ENCODE data around the gene ZNF33A. TPM values are rescaled to one million over a fixed set of nuclear protein-coding genes. Genes with fewer than 3 reads are reported as not detected.

Gene ZNF33A
- total and polyA plus RNA-seq, 2 of the 4 experiments (the other 2 are of a cell fraction) = 5.6 to 14.3 TPM

DNA sequence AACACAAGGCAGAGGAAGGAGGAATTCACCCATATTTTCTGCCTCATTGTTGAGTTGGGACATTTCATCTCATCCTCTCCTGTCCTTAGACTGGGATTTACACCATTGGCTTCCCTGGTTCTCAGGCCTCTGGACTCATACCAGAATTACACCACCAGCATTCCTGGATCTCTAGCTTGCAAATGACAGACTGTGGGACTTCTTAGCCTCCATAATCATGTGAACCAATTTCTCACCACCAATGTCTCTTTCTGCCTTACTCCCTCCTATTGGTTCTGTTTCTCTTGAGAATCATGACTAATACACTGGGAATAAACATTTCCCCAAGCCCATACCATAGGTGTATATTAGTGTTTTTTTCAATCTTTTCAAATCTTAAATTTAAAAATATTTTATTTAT, 2.9 kb upstream of the ZNF33A start:
- TF ChIP-seq RFX5 (IDR thresholded peaks at IDR 0.05; ENCODE audit: low read depth, low read length) (no peak), MAZ (IDR thresholded peaks at IDR 0.05; ENCODE audit: borderline replicate concordance, low read depth, low read length) (no peak), CEBPB (IDR thresholded peaks at IDR 0.05; ENCODE audit: low read depth, low read length) (no peak), BHLHE40 (IDR thresholded peaks at IDR 0.05; ENCODE audit: low read depth, low read length) (no peak), MAFK (IDR thresholded peaks at IDR 0.05; ENCODE audit: low read depth, low read length) (no peak), CHD1 (IDR thresholded peaks at IDR 0.05; ENCODE audit: low read depth, low read length) (no peak), SMC3 (IDR thresholded peaks at IDR 0.05; ENCODE audit: low read depth, low read length) (no peak), RAD21 (IDR thresholded peaks at IDR 0.05; ENCODE audit: low read length) (no peak), RCOR1 (IDR thresholded peaks at IDR 0.05; ENCODE audit: insufficient replicate concordance, low read length) (no peak)
- TF ChIP-seq, protein P1, sequence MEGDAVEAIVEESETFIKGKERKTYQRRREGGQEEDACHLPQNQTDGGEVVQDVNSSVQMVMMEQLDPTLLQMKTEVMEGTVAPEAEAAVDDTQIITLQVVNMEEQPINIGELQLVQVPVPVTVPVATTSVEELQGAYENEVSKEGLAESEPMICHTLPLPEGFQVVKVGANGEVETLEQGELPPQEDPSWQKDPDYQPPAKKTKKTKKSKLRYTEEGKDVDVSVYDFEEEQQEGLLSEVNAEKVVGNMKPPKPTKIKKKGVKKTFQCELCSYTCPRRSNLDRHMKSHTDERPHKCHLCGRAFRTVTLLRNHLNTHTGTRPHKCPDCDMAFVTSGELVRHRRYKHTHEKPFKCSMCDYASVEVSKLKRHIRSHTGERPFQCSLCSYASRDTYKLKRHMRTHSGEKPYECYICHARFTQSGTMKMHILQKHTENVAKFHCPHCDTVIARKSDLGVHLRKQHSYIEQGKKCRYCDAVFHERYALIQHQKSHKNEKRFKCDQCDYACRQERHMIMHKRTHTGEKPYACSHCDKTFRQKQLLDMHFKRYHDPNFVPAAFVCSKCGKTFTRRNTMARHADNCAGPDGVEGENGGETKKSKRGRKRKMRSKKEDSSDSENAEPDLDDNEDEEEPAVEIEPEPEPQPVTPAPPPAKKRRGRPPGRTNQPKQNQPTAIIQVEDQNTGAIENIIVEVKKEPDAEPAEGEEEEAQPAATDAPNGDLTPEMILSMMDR (conservative IDR thresholded peaks at IDR 0.05; ENCODE audit: low read depth, low read length) = no peak
- H2BK120ac ChIP-seq (ENCODE audit: low read depth, low read length) = no peak overlapping the region
- no peak overlapping the region for H2BK20ac ChIP-seq (ENCODE audit: low read depth, low read length)
- H3K9me1 ChIP-seq (ENCODE audit: insufficient read depth, low read length) = no peaks in the 10 kb centered on the region
- in situ Hi-C loops (cut with MboI; ENCODE audit: low sequenced_read_pairs) (no loop called here), dilution Hi-C loops (cut with HindIII; ENCODE audit: low sequenced_read_pairs, unreplicated experiment) (no loop called here), intact Hi-C loops (cut with micrococcal nuclease) (no loop called here)
- CTCF ChIA-PET = no interaction called here
- DNase-seq = no peak
- no peaks in the 10 kb centered on the region for H3K9me3 ChIP-seq (ENCODE audit: control insufficient read depth, insufficient read depth, low read length)
- no peak overlapping the region for H2AK5ac ChIP-seq (ENCODE audit: low read depth, low read length)
- no peak overlapping the region for H3K4ac ChIP-seq (ENCODE audit: low read depth, low read length)
- H3K9ac ChIP-seq (ENCODE audit: low read depth, low read length) = no peak overlapping the region
- H4K91ac ChIP-seq (ENCODE audit: insufficient read depth, low read depth, low read length) = no peak overlapping the region
- no peak overlapping the region for H3K14ac ChIP-seq (replicated peaks; ENCODE audit: low read depth, low read length)
- H3K23ac ChIP-seq (ENCODE audit: low read depth, low read length) = no peak overlapping the region
- no peak overlapping the region for H4K5ac ChIP-seq (ENCODE audit: low read depth, low read length)
- no TSS peak for BruUV-seq (replicated peaks)
- H3K4me2 ChIP-seq (ENCODE audit: low read depth, low read length) = no peak overlapping the region
- no peaks in the 10 kb centered on the region for H3K36me3 ChIP-seq (ENCODE audit: control insufficient read depth, insufficient read depth, low read length)
- H2AFZ ChIP-seq (replicated peaks; ENCODE audit: low read length, poor library complexity) = no peak overlapping the region
- H4K20me1 ChIP-seq (ENCODE audit: insufficient read depth, low read length) = no peaks in the 10 kb centered on the region
- no peaks in the 10 kb centered on the region for H3K27me3 ChIP-seq (ENCODE audit: control insufficient read depth, insufficient read depth, low read length)
- no peak overlapping the region for H2AK9ac ChIP-seq (replicated peaks; ENCODE audit: low read depth, low read length, poor library complexity)
- POLR2A ChIA-PET (ENCODE audit: unreplicated experiment) = no interaction called here
- no peak overlapping the region for H3K27ac ChIP-seq (ENCODE audit: insufficient read depth, low read length)
- ATAC-seq (ENCODE audit: low read depth) = no peak
- H2BK5ac ChIP-seq (ENCODE audit: low read depth, low read length, poor library complexity, severe bottlenecking) = no peak overlapping the region
- no peak overlapping the region for H2BK15ac ChIP-seq (ENCODE audit: low read depth, low read length)
- H3K4me1 ChIP-seq (ENCODE audit: control insufficient read depth, insufficient read depth, low read length) = no peaks in the 10 kb centered on the region
- no peak overlapping the region for H3K18ac ChIP-seq (ENCODE audit: low read depth, low read length)
- H3K4me3 ChIP-seq (ENCODE audit: insufficient read depth, low read depth, low read length) = no peak overlapping the region
- H3K79me1 ChIP-seq (ENCODE audit: low read depth in 1 of 2, low read length in 2 of 2) = peaks cover 0 to 4% of the 10 kb centered on the region in 2 experiments; a peak in 1 of 4 replicates
- no peak overlapping the region for H3K56ac ChIP-seq (ENCODE audit: extremely low read depth, insufficient read depth, low read length)
- H4K8ac ChIP-seq (ENCODE audit: low read depth in 2 of 2, low read length in 2 of 2) = no peak overlapping the region

Measured in IMR-90 (cell line).